ENCODE results near the gene AMDHD2.

DNA sequence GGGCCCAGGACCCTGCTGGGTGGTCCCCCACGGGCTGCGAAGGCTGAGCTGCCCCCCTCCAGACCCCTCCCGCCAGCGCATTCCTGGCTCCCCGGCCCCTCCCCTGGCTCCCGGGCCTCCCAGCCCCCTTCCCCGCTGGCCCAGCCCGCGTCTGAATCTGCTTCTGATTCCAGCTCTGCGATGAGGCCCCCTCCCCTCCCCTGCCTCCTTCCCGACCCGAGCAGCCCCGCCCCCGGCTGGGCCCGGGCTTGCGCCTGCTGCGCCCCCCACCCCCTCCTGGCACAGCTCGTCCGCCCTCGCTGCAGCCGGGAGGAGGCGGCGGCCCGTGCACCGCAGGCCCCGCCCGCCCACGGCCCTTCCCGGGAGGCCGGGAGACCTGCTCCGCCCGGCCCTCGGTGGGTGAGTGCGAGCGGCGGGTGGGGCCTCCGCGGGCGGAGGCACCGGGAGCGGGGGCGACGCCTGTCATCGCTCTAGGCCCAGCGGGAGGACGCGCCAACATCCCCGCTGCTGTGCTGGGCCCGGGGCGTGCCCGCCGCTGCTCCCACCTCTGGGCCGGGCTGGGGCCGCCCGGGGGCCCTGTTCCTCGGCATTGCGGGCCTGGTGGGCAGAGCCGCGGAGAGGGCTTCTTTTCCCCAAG is 49.0 kb upstream of the AMDHD2 start, which contains the start of gene NTN3:
- no peak for TF ChIP-seq POLR2AphosphoS5 (IDR thresholded peaks at IDR 0.05)
- TF ChIP-seq CTCF (IDR thresholded peaks at IDR 0.05) = no peak

Data from breast epithelium (tissue), 3 donors.